Activated CD4-positive, alpha-beta T cell treated with anti-CD3 and anti-CD28 coated beads, Interleukin-2, amount 50 U/mL, for 48 hours (primary cell): ENCODE results near the gene ALPK1.

ENCODE experiments used
- DNase-seq, 2 experiments: peaks; one replicate each; pipeline ENCODE4 v3.0.0-alpha.2; 2020

Gene ALPK1

GRCh38 chr4:112328734-112329130 lies 31.6 kb downstream of the ALPK1 start:
- no peak for DNase-seq

DNA sequence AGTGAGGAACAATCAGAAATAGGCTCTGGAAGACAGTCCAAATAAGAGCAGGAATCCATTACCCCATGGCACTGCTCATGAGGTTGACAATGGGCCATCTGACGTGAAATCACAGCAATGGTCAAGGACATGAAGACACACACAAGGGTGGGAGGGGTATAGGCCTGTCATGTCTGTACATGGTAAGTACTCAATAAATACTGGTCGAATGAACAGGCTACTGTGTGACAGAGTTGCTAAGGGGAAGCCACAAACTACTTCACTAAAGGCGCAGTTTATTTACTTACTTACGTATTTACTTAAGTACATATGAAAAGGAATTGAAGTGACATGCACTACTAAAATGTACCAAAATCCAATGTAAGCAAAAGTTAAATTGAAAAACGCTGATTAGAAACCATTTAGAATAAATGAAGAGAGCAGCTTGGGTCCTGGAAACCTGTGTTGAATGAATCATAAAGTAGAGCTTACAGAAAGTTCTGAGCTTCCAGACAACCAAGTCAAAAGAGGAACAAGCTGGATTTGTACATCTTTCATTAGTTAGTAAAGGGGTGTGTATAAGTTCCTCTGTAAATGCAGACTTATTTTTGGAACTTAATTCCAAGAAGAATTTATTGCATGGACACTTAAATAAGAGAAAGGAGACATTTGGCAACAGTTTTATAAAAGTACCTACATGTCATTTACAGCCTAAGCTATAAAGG lies 32.7 kb downstream of the ALPK1 start:
- DNase-seq, result no peak

- DNase-seq, result no peak
Observed at GRCh38 chr4:112330921-112331320, 33.8 kb downstream of the ALPK1 start.

GRCh38 chr4:112332398-112332797 lies 35.2 kb downstream of the ALPK1 start:
- no peak for DNase-seq

GRCh38 chr4:112340023-112340422 lies 42.9 kb downstream of the ALPK1 start:
- DNase-seq, result no peak

DNA sequence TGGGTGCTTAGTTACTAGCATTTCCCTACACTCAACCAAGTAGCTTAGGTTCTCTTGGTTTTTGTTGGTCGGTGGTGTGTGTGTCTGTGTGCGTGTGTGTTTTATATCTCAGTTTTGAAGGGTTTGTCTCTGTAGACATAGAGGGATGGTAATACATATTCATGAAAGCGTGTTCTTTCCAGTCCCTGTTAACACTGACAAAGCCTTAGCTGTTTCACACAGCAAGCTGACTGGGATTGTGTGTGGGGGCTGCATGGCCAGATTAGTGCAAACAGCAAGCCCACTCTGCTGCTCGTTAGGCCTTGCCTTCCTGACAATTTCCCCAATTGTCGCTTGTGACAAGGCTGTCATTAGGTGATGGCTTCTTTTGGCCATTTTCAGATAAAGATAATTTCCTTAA lies 43.9 kb downstream of the ALPK1 start:
- no peak for DNase-seq

GRCh38 chr4:112343330-112344080 lies 46.3 kb downstream of the ALPK1 start:
- DNase-seq, result no peak

DNA sequence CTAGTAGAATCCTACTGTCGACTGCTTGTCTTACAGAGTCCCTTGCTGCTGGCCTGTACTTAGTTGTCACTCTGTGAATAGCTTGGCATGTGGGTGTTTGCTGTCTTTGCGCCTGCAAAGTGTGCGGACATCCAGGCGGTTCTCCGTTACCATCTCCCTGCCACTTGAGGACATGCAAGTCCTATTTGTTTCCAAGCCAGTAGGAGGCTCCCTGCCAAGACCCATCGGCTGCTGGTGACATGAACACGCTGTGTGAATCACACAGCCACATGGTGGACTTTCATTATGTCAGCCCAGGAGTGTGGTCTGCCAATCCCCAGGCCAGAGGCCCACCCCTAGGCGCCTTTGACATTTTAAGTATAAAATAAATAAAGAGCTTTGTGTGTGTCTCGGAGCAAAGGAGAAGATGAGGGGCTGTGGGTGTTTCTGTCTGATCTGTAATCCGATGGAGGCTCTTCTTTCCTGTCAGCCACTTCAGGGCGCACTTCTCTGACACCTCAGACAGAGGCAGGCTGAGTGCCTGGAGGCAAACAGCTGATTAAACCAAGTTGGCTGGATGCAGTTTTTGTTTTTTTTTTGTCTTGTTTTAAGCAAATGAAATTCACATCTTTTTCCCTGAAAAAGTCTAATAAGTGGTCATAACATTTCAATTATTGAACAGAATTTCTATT lies 51.5 kb downstream of the ALPK1 start:
- DNase-seq, result no peak

DNA sequence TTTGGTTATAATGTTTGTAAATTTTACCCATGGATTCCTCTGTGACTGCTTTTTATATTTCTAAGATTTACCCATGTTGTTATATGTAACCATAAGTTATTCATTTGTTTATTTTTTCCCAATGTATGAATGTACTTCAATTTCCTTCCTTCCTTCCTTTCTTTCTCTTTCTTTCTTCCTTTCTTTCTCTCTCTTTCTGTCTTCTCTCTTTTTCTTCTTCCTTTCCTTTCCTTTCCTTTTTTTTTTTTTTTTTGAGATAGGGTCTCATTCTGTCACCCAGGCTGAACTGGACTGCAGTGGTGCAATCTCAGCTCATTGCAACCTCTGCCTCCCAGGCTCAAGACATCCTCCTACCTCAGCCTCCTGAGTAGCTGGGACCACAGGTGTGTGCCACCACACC lies 55.6 kb downstream of the ALPK1 start:
- no peak for DNase-seq

DNA sequence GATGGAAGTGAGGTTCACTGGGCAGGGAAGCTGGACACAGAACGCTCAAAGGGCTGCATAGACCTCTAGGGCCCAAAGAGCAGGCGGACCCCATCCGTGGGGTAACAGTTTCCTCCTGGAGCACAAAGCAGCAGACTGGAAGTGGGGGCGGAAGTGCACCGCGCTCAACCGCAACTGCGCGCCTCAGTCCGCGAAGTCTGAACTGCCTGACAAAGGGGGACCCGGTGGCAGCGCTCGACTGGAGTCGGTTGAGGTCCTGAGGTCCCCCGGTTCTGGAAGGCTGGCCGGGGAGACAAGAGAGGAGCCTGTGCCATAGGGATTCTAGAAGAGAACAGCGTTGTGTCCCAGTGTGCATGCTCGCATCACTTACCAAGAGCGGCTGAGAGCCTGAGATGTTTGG lies 58.5 kb downstream of the ALPK1 start:
- DNase-seq, result no peak

GRCh38 chr4:112357453-112357852 lies 60.3 kb downstream of the ALPK1 start:
- DNase-seq, result no peak

DNA sequence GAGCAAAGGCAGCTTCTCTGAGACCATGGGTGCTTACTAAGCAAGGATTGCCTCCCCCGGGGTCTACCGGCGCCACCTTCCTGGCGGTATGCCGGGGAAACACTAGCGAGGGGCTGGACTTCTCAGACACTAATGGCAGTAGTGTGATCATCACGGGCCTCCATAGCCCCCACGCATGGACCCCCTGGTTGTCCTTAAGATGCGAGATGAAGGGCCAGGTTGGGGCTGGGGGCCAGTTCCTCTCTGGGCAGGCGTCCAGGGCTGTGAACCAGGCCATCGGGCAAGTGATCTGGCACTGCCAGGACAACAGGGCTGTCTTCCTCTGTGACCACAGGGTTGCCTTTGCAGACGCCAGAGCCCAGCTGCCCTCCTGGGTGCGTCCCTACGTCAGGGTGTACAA lies 60.7 kb downstream of the ALPK1 start:
- DNase-seq, result no peak

GRCh38 chr4:112358415-112358814 lies 61.2 kb downstream of the ALPK1 start:
- DNase-seq, result no peak

- DNase-seq, result no peak
Observed at GRCh38 chr4:112358952-112359749, 62.0 kb downstream of the ALPK1 start.

DNA sequence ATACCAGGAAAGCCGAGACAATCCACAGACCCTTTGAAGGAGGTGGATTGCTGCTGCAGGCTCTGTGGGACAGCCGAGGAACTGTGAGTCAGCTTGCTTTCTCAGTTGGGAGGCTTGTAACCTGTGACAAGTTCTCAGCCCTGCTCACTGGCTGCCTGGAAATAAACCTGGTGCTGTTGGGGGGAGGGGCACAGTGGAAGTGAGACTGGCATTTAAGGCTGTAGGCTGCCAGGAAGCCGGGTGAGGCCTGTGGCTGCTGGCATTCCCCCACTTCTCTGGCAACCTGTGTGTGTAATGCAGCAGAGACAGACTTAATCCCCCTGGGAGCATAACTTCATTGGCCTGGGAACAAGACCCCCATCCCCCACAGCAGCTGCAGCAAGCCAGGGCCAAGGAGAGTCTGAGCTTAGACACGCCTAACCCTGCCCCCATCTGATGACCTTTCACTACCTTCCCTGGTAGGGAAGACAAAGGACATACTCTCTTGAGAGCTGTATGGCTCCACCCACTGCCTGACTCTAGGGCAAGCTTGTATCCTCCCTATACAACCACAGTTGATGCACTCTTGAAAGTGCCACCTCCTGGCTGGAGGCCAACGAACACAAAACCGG lies 64.1 kb downstream of the ALPK1 start:
- no peak for DNase-seq

DNA sequence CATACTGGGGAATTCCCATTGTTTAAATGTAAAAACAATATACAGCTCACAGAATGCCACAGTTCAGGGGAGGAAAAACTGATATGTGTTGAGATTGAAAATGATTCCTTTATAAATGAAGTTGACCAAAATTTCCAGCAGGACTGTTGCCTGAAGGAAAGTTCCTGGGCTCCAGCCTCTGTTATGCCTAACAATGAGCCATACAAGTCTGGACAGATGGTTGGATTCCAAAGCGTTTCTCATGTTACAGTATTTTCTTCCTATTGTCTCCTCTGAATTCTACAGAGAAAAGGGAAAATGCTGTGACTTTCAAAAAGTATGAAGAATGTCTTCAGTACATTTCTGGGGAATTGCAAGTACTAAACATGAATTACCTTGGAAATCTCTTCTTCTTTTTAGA lies 73.3 kb downstream of the ALPK1 start:
- DNase-seq, result no peak

DNA sequence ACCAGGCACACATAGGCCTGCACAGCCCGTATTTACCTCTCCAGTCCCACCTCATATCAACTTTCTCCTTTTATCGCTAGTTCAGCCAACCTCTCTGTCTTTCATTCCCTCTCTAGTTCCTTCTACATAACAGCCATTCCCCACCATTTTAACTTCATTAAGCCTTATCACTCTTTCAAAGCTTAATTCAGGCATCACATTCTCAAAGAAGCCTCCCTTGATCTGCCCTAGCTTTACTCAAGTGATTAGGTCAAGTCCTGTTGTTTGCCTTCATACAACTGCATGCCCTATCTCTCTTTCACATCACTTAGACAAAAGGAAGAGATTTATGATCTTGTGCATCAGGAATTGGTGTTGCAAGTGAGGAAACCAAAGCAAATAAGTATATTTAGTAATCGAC lies 74.2 kb downstream of the ALPK1 start:
- no peak for DNase-seq

DNA sequence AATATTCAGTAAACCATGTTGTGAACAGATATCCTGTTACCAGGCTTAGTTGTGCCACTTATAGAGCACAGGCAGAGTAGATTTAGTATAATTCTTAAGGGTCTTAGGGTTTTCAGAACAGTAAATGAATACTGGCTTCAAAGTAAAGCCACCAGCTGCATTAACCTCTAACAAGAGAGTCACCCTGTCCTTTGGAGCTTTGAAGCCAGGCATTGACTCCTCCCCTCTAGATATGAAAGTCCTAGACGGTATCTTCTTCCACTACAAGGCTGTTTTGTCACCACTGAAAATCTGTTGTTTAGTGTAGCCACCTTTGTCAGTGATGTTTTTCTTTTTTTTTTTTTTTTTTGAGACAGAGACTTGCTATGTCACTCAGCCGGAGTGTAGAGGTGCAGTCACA lies 77.7 kb downstream of the ALPK1 start:
- DNase-seq, result no peak

GRCh38 chr4:112377171-112377570 lies 80.0 kb downstream of the ALPK1 start:
- no peak for DNase-seq

DNA sequence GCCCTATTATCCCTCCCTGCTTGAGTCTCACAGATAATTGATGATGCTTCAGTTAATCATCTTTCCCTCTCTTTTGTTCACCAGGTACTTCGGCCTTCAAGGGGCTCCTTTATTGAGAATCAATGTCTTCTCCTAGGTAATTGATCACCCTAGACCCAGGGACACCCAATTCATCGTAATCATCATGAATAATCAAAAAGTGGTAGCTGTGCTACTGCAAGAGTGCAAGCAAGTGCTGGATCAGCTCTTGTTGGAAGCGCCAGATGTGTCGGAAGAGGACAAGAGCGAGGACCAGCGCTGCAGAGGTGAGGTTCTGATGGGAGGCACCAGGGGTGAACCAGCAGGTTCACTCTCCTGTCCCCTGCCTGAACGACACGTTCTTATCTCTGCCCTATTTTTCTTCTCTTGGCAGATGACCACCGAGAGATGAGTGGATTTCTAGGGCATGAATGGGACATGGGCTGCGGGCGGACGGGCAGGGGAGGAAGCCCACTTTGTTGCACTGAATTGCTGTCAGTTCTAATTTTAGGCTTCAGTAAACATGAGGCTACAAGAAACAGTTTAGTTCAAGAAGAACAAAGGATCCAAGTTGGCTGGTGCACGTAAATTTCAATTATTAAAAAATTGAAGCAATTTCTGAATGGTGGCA lies 80.5 kb downstream of the ALPK1 start:
- DNase-seq, result no peak

GRCh38 chr4:112378243-112378620 lies 81.1 kb downstream of the ALPK1 start:
- no peak for DNase-seq

DNA sequence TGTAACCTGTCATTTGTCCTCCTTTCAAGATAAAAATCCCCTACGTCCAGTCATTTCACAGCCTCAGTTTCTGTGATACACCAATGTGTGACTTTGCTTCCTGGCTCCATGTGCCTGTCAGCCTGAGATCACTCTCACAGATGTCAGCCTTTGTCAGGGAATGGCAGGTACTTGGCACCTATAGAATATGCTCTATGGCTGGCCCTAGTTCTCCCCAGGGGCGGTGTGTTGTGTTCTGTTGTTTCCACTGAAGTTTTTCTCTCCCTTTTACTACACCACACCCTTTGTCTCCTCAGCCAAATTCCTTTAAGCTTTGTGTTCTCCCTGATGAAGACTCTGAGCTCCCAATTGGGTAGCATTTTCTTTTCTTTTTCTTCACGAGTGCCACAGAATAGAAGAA lies 81.7 kb downstream of the ALPK1 start:
- no peak for DNase-seq
